KMS-11 (cell line): Measurements from ENCODE around the gene OPN4.

Source experiments
- H2AFZ ChIP-seq: fragments of 200-600 bp; sonication (generic); 2 replicates; pipeline ENCODE4 v1.6.1; 2016; ENCODE audit warnings: antibody characterized with exemption, mixed run types, low read depth
- H3K27ac ChIP-seq: fragments of 200-600 bp; sonication (generic); 2 replicates; pipeline ENCODE4 v1.6.1; 2016; ENCODE audit warnings: mild to moderate bottlenecking, mixed run types
- H3K27me3 ChIP-seq: fragments of 200-600 bp; sonication (generic); 2 replicates; pipeline ENCODE4 v1.6.1; 2017; ENCODE audit warnings: mild to moderate bottlenecking, low read depth, mixed run types, moderate library complexity; ENCODE audit not compliant: insufficient read depth
- H3K36me3 ChIP-seq: fragments of 200-600 bp; sonication (generic); 2 replicates; pipeline ENCODE4 v1.6.1; 2017; ENCODE audit warnings: mild to moderate bottlenecking, mixed run types; ENCODE audit not compliant: insufficient read depth
- H3K4me1 ChIP-seq: fragments of 200-600 bp; sonication (generic); 2 replicates; pipeline ENCODE4 v1.6.1; 2016; ENCODE audit warnings: mild to moderate bottlenecking, low read depth, mixed run types; ENCODE audit not compliant: poor library complexity, severe bottlenecking
- H3K4me2 ChIP-seq: fragments of 200-600 bp; sonication (generic); 2 replicates; pipeline ENCODE4 v1.7.0; 2016; ENCODE audit warnings: mild to moderate bottlenecking, mixed run types
- H3K4me3 ChIP-seq: fragments of 200-600 bp; sonication (generic); IDR thresholded peaks from 2 replicates; pipeline ENCODE4 v1.6.1; 2017; ENCODE audit warnings: low read depth, low read length, mixed read lengths; ENCODE audit not compliant: insufficient read depth
- H3K79me2 ChIP-seq: fragments of 200-600 bp; sonication (generic); 2 replicates; pipeline ENCODE4 v1.6.1; 2016; ENCODE audit warnings: low read depth, mixed run types; ENCODE audit not compliant: insufficient read depth
- H3K9ac ChIP-seq: fragments of 200-600 bp; sonication (generic); 2 replicates; pipeline ENCODE4 v1.6.1; 2016; ENCODE audit warnings: mild to moderate bottlenecking, mixed run types
- H4K20me1 ChIP-seq: fragments of 200-600 bp; sonication (generic); 2 replicates; pipeline ENCODE4 v1.6.1; 2016; ENCODE audit warnings: mild to moderate bottlenecking, mixed run types; ENCODE audit not compliant: insufficient read depth
- CTCF ChIP-seq: fragments of 200-600 bp; sonication (generic); conservative IDR thresholded peaks from 2 replicates; pipeline ENCODE4 v1.6.1; 2017; ENCODE audit warnings: low read depth, mild to moderate bottlenecking, antibody characterized with exemption, low read length, moderate library complexity, mixed read lengths

OPN4 gene

GRCh38 chr10:86705905-86706304 is 51.6 kb downstream of the OPN4 start:
- no peak overlapping the region for H3K4me3 ChIP-seq
- H3K36me3 ChIP-seq, result no peaks in the 10 kb centered on the region
- no peak for TF ChIP-seq CTCF
- no peak overlapping the region for H3K9ac ChIP-seq
- no peaks in the 10 kb centered on the region for H3K27me3 ChIP-seq
- no peaks in the 10 kb centered on the region for H3K79me2 ChIP-seq
- no peak overlapping the region for H3K27ac ChIP-seq
- no peak overlapping the region for H2AFZ ChIP-seq
- H3K4me2 ChIP-seq, result no peak overlapping the region
- no peaks in the 10 kb centered on the region for H4K20me1 ChIP-seq
- H3K4me1 ChIP-seq, result peaks cover 4% of the 10 kb centered on the region

- no peak overlapping the region for H2AFZ ChIP-seq
- H3K27ac ChIP-seq, result no peak overlapping the region
- H3K4me3 ChIP-seq, result no peak overlapping the region
- H3K4me2 ChIP-seq, result no peak overlapping the region
- no peaks in the 10 kb centered on the region for H3K79me2 ChIP-seq
- TF ChIP-seq CTCF, result no peak
- H3K27me3 ChIP-seq, result no peaks in the 10 kb centered on the region
- peaks cover 5% of the 10 kb centered on the region for H3K4me1 ChIP-seq
- no peaks in the 10 kb centered on the region for H4K20me1 ChIP-seq
- H3K36me3 ChIP-seq, result no peaks in the 10 kb centered on the region
- no peak overlapping the region for H3K9ac ChIP-seq
These were observed 52.1 kb downstream of the OPN4 start for GRCh38 chr10:86706401-86706841.

GRCh38 chr10:86706977-86707376 is 52.6 kb downstream of the OPN4 start:
- no peaks in the 10 kb centered on the region for H3K36me3 ChIP-seq
- H3K27ac ChIP-seq, result no peak overlapping the region
- no peak overlapping the region for H3K4me2 ChIP-seq
- H3K4me1 ChIP-seq, result peaks cover 6% of the 10 kb centered on the region
- no peak overlapping the region for H2AFZ ChIP-seq
- no peaks in the 10 kb centered on the region for H3K79me2 ChIP-seq
- H3K9ac ChIP-seq, result no peak overlapping the region
- no peaks in the 10 kb centered on the region for H3K27me3 ChIP-seq
- no peaks in the 10 kb centered on the region for H4K20me1 ChIP-seq
- H3K4me3 ChIP-seq, result no peak overlapping the region
- no peak for TF ChIP-seq CTCF

- no peaks in the 10 kb centered on the region for H3K79me2 ChIP-seq
- no peak overlapping the region for H2AFZ ChIP-seq
- H4K20me1 ChIP-seq, result no peaks in the 10 kb centered on the region
- H3K4me3 ChIP-seq, result no peak overlapping the region
- H3K36me3 ChIP-seq, result no peaks in the 10 kb centered on the region
- H3K4me1 ChIP-seq, result peaks cover 11% of the 10 kb centered on the region
- no peak for TF ChIP-seq CTCF
- no peaks in the 10 kb centered on the region for H3K27me3 ChIP-seq
- no peak overlapping the region for H3K4me2 ChIP-seq
- no peak overlapping the region for H3K9ac ChIP-seq
- no peak overlapping the region for H3K27ac ChIP-seq
These were observed 53.2 kb downstream of the OPN4 start for GRCh38 chr10:86707505-86707904.
